HG03439 (cell line): Measurements from ENCODE around the gene MTHFD1.

ENCODE experiments used
- ATAC-seq: cut with Tn5 transposase; IDR thresholded peaks from one replicate; pipeline ENCODE4 v1.9.1; 2021; ENCODE audit warnings: mild to moderate bottlenecking, moderate library complexity; ENCODE audit not compliant: unreplicated experiment

MTHFD1 gene

GRCh38 chr14:64405295-64405694, 17.1 kb downstream of the MTHFD1 start:
- ATAC-seq = no peak

GRCh38 chr14:64407329-64407728, 19.2 kb downstream of the MTHFD1 start:
- peak; percentile 64 for ATAC-seq

- peak; percentile 41 for ATAC-seq
These were observed 21.2 kb downstream of the MTHFD1 start for GRCh38 chr14:64409126-64409920.

- no peak for ATAC-seq
These were observed 22.1 kb downstream of the MTHFD1 start for GRCh38 chr14:64410084-64410774.

- no peak for ATAC-seq
These were observed 22.8 kb downstream of the MTHFD1 start for GRCh38 chr14:64411001-64411400.

GRCh38 chr14:64412237-64412636, 24.1 kb downstream of the MTHFD1 start:
- ATAC-seq = no peak

GRCh38 chr14:64416348-64416932, 28.3 kb downstream of the MTHFD1 start:
- ATAC-seq = no peak

- no peak for ATAC-seq
These were observed 29.1 kb downstream of the MTHFD1 start for GRCh38 chr14:64417055-64417770.

GRCh38 chr14:64417771-64418125, 29.6 kb downstream of the MTHFD1 start:
- no peak for ATAC-seq

GRCh38 chr14:64419003-64419402, 30.9 kb downstream of the MTHFD1 start:
- ATAC-seq = no peak

- no peak for ATAC-seq
These were observed 33.0 kb downstream of the MTHFD1 start for GRCh38 chr14:64421166-64421565.

- ATAC-seq = no peak
These were observed 33.9 kb downstream of the MTHFD1 start for GRCh38 chr14:64422005-64422404.

- peak; percentile 76 for ATAC-seq
These were observed 34.6 kb downstream of the MTHFD1 start for GRCh38 chr14:64422756-64423155.

- no peak for ATAC-seq
These were observed 35.8 kb downstream of the MTHFD1 start for GRCh38 chr14:64423987-64424386.

- no peak for ATAC-seq
These were observed 46.4 kb downstream of the MTHFD1 start for GRCh38 chr14:64434528-64434927.

- no peak for ATAC-seq
These were observed 50.2 kb downstream of the MTHFD1 start for GRCh38 chr14:64438181-64438841.

GRCh38 chr14:64439141-64439540, 51.0 kb downstream of the MTHFD1 start:
- no peak for ATAC-seq

- ATAC-seq = no peak
These were observed 52.3 kb downstream of the MTHFD1 start for GRCh38 chr14:64440494-64440893.

GRCh38 chr14:64442300-64442988, 54.3 kb downstream of the MTHFD1 start:
- no peak for ATAC-seq

GRCh38 chr14:64444140-64444539, 56.0 kb downstream of the MTHFD1 start:
- ATAC-seq = no peak
